Body of pancreas (tissue), 4 donors: Measurements from ENCODE around the gene SLC6A17.

Source experiments
- CTCF ChIP-seq, 7 experiments: fragments of 450-650 bp in 4 of 7; fragments of 200-600 bp in 3 of 7; sonication (generic) in 3 of 7; IDR thresholded peaks; one replicate each; pipeline ENCODE4 v1.5.1; 2016 to 2019; ENCODE audit warnings: antibody characterized with exemption in 7 of 7
- POLR2A ChIP-seq, 3 donors: fragments of 450-650 bp; IDR thresholded peaks; one replicate each; pipeline ENCODE4 v1.6.1; 2016; ENCODE audit warnings: antibody characterized with exemption in 3 of 3, mild to moderate bottlenecking in 2 of 3

DNA sequence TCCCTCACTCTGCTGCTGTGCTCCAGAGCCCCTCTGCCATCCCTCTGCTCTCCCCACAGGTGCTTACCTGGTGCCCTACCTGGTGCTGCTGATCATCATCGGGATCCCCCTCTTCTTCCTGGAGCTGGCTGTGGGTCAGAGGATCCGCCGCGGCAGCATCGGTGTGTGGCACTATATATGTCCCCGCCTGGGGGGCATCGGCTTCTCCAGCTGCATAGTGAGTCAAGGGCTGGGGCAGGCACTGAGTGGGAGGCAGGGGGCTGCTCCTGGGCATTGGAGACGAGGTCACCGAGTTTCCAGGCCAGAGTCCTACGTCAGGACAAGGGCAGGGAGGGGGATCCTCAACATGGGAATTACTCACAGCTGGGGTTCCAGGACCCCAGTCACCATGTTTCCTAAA, 21.7 kb downstream of the SLC6A17 start:
- TF ChIP-seq CTCF (IDR thresholded peaks at IDR 0.05) (no peak), POLR2A (IDR thresholded peaks at IDR 0.05) (no peak)
